ENCODE data around the gene SLC17A1. TPM values are rescaled to one million over a fixed set of nuclear protein-coding genes. Genes with fewer than 3 reads are reported as not detected.
"Not testable (repeated sequence)": the region's sequence is repeated elsewhere in the genome, so short reads cannot be mapped to it uniquely, and the experiment has no call there.

The SLC17A1 gene
- total and polyA plus RNA-seq, 2 of the 13 experiments (the other 11 are each of a cell fraction or from before 2014, with no cell fraction given): 0.09 to 2.1 TPM

GRCh38 chr6:25748601-25749517 lies 83.0 kb downstream of the SLC17A1 start (continued):
- TF ChIP-seq ZBTB43 (CRISPR knock-in tag; conservative IDR thresholded peaks at IDR 0.05): peak; percentile 65; the same call in 1 of the 2 replicates
- peak; percentile 33; the same call in 1 of the 2 replicates for TF ChIP-seq MAX (IDR thresholded peaks at IDR 0.05)
- peak; percentile 35; the same call in 1 of the 2 replicates for TF ChIP-seq MIXL1 (CRISPR knock-in tag; IDR thresholded peaks at IDR 0.05)
- TF ChIP-seq FOXP1 (IDR thresholded peaks at IDR 0.05): not testable (repeated sequence)
- peak; percentile 57; the same call in 1 of the 2 replicates for TF ChIP-seq FOXP1 (CRISPR knock-in tag; IDR thresholded peaks at IDR 0.05)
- TF ChIP-seq MED1 (CRISPR knock-in tag; IDR thresholded peaks at IDR 0.05): peak; percentile 88
- TF ChIP-seq RORA (CRISPR knock-in tag; IDR thresholded peaks at IDR 0.05): 0 out of 2 replicates have a peak, but pooled peaks have one; percentile 28
- peak; percentile 57 for TF ChIP-seq SAP130 (CRISPR knock-in tag; IDR thresholded peaks at IDR 0.05; ENCODE audit: low read depth)
- TF ChIP-seq ZKSCAN8 (CRISPR knock-in tag; IDR thresholded peaks at IDR 0.05; ENCODE audit: borderline replicate concordance): 0 out of 2 replicates have a peak, but pooled peaks have one; percentile 35
- peak; percentile 21 for TF ChIP-seq ZEB1 (IDR thresholded peaks at IDR 0.05; ENCODE audit: insufficient replicate concordance, low read depth)
- peak; percentile 48; the same call in 1 of the 2 replicates for TF ChIP-seq ARID4A (CRISPR knock-in tag; IDR thresholded peaks at IDR 0.05; ENCODE audit: borderline replicate concordance)
- TF ChIP-seq TBX2 (CRISPR knock-in tag; IDR thresholded peaks at IDR 0.05; ENCODE audit: borderline replicate concordance): peak; percentile 67; the same call in 1 of the 2 replicates
- TF ChIP-seq BCL6 (CRISPR knock-in tag; IDR thresholded peaks at IDR 0.05): 0 out of 2 replicates have a peak, but pooled peaks have one; percentile 15
- peak; percentile 91 for TF ChIP-seq PPARG (CRISPR knock-in tag; conservative IDR thresholded peaks at IDR 0.05)
- peak; percentile 57; the same call in 1 of the 2 replicates for TF ChIP-seq DMAP1 (CRISPR knock-in tag; IDR thresholded peaks at IDR 0.05)
- peak; percentile 86; the same call in 1 of the 2 replicates for TF ChIP-seq BCL3 (CRISPR knock-in tag; IDR thresholded peaks at IDR 0.05)
- 0 out of 2 replicates have a peak, but pooled peaks have one; percentile 77 for TF ChIP-seq ZNF337 (CRISPR knock-in tag; IDR thresholded peaks at IDR 0.05; ENCODE audit: borderline replicate concordance, low read depth)
- TF ChIP-seq SOX5 (CRISPR knock-in tag; IDR thresholded peaks at IDR 0.05; ENCODE audit: borderline replicate concordance): peak; percentile 67; the same call in 1 of the 2 replicates
- TF ChIP-seq ISL2 (CRISPR knock-in tag; IDR thresholded peaks at IDR 0.05): peak; percentile 37

Data from HepG2 (cell line).